Daoy (cell line): ENCODE measurements around the gene ACYP2. TPM values are rescaled to one million over a fixed set of nuclear protein-coding genes. Genes with fewer than 3 reads are reported as not detected.
"Not testable (repeated sequence)": the region's sequence is repeated elsewhere in the genome, so short reads cannot be mapped to it uniquely, and the experiment has no call there.

Experiments used
- DNase-seq: peaks from one replicate; pipeline ENCODE4 v3.0.0-alpha.2; 2015; ENCODE audit warnings: low read depth
- total RNA-seq: library from RNA; depleted of rRNA; stranded (reverse); fragments of >200 nt; shearing (Covaris generic); gene quantifications from 2 replicates; pipeline ENCODE4 v1.2.3, GENCODE V29; 2014

The ACYP2 gene
- total RNA-seq, 1 experiment from 2014 or later, result 5.0 TPM

DNA sequence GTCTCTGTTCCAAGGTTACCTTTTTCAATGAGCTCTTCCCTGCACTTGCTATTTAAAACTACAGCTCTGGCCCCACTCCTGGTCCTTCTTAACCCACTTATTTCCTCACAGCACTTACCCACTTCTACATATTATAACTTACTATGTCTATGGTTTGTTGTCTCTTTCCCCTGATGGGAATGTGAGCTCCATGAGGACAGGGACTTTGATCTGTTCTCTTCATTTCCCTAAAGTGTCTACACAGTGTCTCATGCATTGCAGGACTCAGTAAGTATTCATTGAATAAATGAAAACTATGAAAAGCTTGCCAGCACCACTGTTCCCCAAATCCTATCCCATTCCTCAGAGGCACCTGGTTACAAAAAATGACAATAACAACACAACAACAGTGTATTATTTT, 18.3 kb upstream of the ACYP2 start:
- no peak for DNase-seq

DNA sequence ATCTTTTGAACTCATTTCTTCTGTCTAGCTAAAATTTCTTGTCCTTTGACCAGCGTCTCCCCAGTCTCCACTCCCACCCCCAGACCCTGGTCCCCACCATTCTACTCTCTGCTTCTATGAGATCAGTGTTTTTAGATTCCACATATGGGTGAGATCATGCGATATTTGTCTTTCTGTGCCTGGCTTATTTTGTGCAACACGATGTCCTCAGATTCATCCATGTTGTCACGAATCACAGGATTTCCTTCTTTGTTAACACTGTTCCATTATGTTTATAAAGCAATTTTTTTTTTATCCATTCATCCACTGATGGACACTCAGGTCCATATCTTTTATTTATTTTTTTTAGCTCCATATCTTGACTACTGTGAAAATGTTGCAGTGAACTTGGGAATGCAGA, 16.0 kb upstream of the ACYP2 start:
- no peak for DNase-seq

DNA sequence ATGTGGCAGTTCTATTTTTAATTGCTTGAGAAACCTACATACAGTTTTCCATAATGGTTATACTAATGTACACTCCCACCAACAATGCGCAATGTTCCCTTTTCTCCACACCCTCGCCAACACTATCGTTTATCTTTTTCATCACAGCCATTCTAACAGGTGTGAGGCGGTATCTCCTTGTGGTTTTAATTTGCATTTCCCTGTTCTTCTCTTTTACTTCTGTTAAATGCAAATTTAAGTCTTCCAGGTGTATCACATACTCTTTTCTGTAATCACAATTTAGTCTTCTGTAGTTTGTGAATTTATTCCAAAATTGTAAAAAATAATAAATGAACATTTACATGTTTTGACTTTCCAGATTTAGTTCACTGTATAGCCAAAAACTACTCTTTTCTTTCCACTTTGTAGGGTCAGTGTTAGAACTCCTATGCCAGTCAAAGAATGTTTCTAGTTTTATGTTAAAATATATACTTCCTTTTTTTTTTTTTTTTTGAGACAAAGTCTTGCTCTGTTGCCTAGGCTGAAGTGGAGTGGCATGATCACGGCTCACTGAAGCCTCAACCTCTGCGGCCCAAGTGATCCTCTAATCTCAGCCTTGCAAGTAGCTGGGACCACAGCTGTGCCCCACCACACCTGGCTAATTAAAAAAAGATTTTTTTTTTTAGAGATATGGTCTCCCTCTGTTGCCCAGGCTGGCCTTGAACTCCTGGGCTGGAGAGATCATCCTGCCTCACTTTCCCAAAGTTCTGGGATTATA, 15.4 kb upstream of the ACYP2 start:
- no peak for DNase-seq

DNA sequence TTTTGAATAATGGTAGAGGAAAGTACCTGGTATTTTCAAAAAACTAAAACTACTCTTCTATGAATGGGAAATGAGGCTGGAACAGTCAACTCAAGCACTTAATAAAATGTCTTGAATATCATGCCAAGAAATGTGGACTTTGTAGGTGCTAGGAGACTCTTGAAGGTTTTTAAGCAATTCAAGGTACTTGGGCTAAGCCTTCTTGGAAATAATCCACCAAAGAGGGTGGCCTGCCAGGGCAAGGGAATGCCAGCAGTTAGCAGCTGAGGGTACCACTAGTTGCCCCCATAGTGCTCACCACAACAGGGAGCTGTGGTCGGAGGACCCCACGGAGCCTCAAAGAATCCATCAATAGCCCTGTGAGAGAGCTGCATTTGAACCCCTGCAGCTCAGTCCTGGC, 14.6 kb upstream of the ACYP2 start:
- DNase-seq, result no peak

DNA sequence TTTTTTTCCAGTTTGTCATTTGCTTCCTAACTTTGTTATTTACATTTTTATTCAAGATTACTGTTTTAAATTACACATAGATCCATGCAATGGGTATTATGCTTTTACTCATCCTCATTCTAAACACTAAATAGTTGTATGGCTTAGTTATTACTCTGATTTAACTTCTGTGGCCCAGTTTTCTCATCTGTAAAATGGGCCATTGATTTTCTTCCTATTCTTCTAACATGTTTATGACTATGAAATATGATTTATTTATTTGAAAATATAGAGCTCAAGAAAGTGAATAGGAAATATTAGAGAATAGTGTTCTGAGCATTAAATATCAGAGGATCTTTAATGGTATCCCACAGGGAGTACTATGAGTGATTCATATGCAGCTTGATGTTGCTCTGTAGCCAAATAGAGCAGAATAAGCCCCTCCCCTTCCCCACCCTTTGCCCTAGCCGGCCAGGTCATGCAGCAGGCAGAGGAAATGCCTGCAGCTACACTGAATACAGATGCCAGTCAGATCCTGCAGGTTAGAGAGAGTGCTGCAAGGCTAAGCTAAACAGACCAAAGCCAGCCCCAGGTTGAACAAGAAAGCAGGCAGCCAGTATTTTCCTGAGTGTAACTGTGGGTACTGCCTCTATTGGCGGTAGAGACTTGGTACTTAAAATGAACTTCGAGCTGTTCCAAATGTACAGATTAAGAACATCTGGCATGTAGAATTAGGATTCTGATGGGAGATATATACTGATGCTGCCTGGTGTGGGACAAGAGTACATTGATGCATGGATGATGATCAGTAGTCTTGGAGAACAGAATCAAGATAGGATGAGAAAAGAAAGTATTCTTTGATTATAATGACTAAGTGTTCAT, 11.7 kb upstream of the ACYP2 start:
- DNase-seq, result peak; percentile 80

DNA sequence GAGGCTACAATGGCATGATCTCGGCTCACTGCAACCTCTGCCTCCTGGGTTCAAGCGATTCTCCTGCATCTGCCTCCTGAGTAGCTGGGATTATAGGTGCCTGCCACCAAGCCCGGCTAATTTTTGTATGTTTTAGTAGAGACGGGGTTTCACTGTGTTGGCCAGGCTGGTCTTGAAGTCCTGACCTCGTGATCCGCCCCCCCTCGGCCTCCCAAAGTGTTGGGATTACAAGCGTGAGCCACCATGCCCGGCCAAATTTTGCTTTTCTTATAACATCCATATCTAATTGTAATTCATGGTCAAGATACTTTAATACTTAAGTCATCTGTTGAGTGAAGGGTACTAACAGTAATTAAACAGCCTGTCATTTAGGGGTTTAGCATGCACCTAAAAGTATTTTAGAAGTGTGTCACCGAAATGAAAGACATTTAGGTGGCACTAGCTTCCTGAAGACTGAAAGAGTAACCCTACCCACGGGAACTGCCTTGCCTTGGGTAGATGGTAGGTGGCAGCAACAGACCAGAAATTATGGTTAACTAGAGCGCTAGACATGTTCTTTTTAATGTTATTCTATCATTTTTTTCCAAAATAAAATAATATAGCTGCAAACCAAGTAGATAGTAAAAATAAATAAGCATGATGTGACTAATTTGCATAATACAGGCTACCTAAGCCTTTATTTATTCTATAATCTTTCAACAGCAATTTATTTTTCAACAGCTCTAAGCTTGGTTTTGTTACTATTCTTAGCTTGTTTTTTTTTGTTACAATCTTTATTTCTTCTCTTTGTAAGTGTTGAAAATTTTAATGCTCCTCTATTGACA, 8.6 kb upstream of the ACYP2 start:
- peak; percentile 56 for DNase-seq

DNA sequence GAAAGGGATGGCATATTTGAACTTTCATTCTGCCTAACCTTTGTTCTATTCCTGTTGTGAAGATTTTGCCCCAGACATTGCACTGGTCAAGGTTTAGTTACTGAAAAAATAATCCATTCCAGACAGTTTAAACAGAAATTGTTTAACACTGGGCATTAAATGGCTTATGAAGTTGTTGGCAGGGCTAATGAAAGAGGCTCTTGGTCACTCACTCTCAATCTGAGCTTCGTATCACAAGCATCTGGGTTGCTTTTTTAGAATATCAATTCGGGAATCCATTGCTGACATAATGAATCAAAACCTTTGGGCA, 8.0 kb upstream of the ACYP2 start:
- no peak for DNase-seq

DNA sequence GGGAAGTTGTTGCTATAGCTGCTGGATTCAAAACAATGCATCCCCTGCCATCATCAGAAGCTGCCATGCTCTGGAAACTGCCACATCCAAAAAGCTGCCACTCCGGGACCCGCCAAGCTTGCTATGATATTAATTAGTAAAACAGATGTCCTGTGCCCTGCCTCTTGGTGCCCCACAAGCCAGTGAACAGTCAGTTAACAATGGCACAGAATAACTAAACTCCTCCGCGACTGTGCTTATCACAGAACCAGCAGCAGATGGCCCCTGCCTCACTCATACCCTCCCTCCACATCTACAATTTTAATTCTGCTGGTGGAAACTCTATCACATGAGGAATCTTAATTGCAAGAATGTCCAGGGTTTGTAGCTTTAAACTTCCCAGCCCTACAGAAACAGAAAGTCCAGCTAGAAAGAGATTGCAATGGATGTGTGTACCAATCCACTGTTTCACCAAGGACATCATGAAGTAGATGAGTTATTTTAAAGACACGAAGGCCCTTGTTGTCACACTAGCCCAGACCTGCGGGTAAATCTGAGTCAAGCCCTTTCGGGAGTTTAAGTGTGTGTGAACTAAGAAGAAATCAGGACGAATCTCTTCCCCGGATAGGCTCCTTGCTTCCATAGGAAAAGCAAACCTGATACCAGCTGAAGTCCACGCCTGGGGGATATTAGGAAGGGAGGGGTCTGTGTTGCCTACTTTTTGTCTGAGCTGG, 7.4 kb upstream of the ACYP2 start:
- DNase-seq, result no peak

DNA sequence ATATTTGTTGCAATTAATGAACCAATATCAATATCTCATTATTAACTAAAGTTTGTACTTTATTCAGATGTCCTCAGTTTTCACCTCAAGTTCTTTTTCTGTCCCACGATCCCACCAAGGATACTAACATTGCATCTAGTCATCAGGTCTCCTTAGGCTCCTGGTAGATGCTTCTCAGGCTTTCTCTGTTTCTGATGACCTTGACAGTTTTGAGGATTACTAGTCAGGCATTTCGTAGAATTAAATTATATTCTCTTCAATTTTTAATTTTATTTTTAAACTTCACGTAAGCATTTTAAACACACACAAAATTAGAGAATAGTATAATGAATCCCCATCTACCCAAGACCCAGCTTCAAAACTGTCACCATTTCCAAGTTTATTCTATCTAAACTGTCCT, 5.6 kb upstream of the ACYP2 start:
- no peak for DNase-seq

DNA sequence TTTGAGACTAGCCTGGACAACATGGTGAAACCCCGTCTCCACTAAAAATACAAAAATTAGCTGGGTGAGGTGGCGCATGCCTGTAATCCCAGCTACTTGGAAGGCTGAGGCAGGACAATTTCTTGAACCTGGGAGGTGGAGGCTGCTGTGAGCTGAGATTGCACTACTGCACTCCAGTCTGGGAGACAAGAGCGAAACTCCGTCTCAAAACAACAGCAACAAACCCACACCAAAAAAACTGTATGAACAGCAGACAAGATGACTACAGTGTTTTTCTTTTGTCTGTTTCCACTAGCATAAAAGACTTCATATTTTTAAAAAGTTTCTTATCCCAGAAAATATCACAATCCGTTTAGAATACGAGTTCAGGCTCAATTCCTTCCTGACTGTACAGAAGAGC, 936 bp upstream of the ACYP2 start:
- not testable (repeated sequence) for DNase-seq

DNA sequence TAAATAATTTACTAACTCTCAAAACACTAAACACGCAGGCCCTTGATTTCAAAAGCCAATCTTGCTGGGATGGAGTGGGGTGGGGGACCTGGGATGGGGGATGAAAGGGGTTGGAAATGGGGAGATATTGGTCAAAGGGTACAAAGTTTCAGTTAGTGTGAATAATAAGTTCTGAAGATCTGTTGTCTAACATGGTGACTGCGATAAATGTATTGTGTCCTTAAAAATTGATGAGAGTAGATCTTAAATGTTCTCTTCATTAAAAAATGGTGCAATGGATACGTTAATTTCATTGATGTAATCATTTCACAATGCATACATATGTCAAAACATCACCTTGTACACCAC, 505 bp upstream of the ACYP2 start:
- DNase-seq, result no peak

DNA sequence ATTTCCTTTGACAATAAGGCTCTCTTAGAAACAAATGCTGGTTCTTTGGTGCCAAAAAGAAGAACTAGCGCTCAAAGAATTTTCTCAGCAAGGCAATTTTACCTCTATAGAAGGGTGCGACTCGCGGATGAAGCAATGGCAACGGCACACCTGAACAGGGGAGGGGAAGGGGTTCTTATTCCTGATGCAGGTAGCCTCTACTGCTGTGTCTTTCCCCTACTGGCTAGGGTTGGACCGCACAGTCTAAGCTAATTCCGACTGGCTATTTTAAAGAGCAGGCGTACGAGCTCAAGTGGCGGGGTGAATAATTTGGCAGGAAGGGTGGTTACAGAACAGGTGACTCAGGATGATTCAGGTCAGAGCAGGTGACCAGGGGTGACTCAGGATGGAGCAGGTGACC, 1.2 kb downstream of the ACYP2 start:
- not testable (repeated sequence) for DNase-seq

DNA sequence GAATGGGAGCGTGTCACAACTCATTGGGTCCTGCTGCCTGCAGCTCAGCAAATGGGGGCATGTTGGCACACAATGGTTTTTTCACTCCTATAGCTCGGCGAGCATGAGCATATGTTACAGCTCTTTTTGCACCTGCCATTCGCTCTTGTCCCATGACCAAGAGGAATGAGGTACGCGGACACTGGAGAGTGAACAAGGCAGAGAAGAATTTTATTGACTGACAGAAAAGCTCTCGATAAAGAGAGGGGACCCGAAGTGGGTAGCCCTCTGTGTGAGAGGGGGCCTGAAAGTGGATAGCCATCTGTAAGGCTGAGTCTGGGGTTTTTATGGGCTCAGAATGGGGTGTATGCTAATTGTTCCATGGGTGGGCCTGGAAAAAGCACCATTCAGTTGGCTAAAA, 5.5 kb downstream of the ACYP2 start:
- DNase-seq, result no peak

DNA sequence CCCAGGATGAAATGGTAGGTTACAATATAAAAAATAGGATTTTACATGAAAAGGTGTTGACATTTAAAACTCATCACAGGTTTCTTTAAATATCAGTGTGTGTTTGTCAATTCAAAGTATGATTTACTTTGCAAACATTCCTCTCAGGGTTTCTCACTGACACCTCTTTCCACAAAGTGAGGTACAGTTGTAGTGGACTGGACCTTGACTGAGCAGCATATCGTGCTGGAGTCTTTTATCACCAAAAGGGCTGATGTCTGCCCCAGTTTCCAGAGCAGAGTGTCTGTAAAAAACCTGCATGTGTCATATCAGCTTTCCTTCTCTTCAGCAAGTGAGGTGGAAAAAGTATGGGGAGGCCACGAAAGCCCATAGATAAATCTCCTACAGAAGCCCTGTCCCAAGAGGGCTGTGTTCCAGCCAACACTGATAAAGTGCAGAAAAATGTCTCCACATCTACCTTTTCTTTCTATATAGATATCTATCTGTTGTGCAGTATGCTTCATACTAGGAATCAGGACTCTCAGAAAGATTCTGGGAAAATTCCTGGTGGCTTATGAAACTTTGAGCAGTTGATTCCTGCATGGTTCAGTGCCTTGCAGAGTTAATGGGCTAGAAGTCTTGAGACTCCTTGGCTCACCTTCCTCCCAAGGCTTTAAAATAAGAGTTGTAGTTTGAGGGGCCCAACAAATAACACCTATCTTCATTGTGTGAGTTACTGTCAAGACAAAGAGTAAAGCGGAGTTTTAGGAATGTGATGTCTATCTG, 6.9 kb downstream of the ACYP2 start:
- no peak for DNase-seq

DNA sequence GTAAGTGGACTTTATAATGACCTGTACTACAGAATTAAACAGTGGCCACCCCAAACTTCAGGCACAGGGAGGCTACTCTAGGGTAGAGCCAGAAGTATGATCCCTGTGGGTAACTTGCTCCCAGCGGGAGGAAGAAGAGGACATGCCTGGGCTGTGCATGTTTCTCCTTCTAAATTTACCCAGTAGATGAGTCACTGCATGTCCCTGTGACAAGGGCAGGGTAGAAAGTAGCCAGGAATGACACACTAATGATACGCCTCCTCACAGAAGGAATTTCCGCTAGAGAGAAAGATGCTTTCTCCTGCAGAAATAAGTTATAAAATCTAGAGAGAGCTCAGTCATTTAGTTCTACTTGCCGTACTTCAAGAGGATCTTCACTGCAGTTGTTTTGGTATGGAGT, 7.5 kb downstream of the ACYP2 start:
- DNase-seq, result peak; percentile 73

DNA sequence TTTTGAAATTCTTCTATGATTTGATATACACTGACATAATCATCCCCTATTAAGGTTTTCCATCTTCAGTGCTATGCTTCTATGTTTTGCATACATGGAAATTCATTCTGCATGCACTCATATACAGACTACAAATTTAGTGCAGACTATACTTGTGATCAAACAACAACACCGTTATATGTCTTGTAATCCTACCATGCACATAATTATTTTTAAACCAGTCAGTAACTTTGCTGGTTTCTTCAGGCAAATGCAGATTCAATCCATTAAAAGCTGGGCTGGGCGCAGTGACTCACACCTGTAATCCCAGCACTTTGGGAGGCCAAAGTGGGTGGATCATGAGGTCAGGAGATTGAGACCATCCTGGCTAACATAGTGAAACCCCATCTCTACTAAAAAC, 11.8 kb downstream of the ACYP2 start:
- DNase-seq, result not testable (repeated sequence)

DNA sequence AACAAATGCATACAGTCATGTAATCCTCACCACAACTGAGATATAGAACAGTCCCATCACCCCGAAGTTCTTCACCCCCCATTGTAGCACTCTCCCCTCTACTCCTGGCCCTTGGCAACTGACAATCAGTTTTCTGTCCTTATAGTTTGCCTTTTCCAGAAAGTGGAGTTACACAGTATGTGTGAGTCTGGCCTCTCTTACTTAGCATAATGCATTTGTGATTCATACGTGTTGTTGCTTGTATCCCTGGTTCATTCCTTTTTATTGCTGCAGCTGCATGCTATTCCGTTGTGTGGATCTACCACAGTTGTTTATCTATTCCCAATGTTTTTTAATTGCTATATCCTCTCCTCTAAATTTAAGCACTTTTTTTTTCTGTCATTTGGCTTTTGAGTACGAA, 17.6 kb downstream of the ACYP2 start:
- DNase-seq, result no peak

DNA sequence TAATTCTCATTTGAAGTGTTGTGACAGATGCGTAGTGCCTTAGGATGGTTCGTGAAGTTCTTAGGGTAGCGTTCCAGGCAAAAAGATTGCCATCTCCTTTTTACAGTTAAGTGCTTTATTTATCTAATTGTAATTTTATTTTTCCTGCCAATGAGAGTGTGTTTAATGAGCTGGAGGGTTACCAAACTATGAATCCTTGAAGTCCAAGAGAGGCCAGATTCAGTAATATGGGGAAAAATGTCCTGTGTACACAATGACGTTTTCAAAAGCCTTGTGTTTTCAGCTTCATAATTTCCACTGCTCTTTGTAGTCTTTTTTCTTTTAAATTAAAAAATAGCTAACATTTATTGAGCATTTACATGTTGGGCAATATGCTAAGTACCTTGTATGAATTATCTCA, 23.8 kb downstream of the ACYP2 start:
- no peak for DNase-seq

DNA sequence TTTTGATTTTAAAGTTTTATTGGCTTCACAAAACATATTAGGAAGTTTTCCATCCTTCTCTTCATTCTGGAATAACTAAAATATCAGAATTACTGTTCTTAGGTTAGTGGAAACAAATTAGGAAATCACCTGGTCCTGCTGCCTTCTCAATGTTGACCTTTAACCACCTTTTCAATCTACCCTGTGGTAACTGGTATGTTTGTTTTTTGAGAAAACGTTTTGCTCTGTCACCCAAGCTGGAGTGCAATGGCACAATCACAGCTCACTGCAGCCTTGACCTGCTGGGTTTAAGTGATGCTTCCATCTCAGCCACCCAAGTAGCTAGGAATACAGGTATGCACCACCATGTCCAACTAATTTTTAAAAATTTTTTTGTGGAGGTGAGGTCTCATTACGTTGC, 28.4 kb downstream of the ACYP2 start:
- DNase-seq, result no peak

DNA sequence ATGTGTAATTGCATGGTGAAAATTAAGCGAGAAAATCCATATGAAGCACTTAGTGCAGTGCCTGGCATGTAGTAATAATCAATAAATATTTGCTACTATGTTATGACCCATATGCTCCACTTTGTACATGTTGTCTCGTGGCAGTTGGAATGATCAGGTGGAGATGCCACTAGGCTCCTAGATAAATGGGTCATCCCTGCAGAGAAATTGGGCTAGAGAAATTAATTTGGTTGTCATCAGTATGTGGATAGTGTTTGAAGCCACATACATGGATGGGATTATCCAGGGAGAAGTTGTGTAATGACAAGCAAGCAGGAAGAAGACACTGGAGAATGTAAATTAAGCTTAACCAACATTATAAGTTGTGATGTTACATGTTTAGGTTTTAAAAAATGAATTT, 33.0 kb downstream of the ACYP2 start:
- DNase-seq, result no peak
